K562 (cell line): Measurements from ENCODE around the gene CEP20. TPM values are rescaled to one million over a fixed set of nuclear protein-coding genes. Genes with fewer than 3 reads are reported as not detected.

ENCODE experiments used
- ATAC-seq: fragments of 200-7000 bp; cut with Tn5 transposase; 3 replicates; pipeline ENCODE4 v1.9.1; 2020; ENCODE audit warnings: moderate library complexity
- BruUV-seq: library from RNA; stranded (reverse); fragments of 400-500 nt; replicated peaks from 2 replicates; lab custom pipeline; 2021; lab: Mats Ljungman, UMichigan
- CTCF ChIA-PET: fragments of 300-600 bp; formaldehyde crosslinking; extraction: SDS; loops from one replicate; lab custom pipeline; 2021; ENCODE audit warnings: low intra/inter-chr PET ratio; lab: Yijun Ruan, JAX
- POLR2A ChIA-PET: fragments of 300-600, 350-650 bp; sonication (Branson Sonifier 250); formaldehyde crosslinking; extraction: SDS; loops from one replicate; lab custom pipeline; 2021; ENCODE audit warnings: antibody characterized with exemption, inconsistent platforms; lab: Yijun Ruan, JAX
- DNase-seq, 4 experiments: peaks; one replicate each; pipeline versions ENCODE4 v3.0.0 to v3.0.0-alpha.2; 2011 to 2018; ENCODE audit warnings: low spot score in 3 of 4, mixed read lengths in 3 of 4; ENCODE audit errors: extremely low read depth in 1 of 4
- FAIRE-seq: peaks from 2 replicates; lab custom pipeline; 2011; peaks lifted over from hg19 to GRCh38; lab: Jason Lieb, UNC
- H2AFZ ChIP-seq: 2 replicates; pipeline ENCODE4 v1.6.0; 2011; ENCODE audit warnings: low read depth, low read length, control low read depth, inconsistent platforms
- H3K27ac ChIP-seq: fragments of 200-600 bp; 3 replicates; pipeline ENCODE4 v1.8.0; 2011; ENCODE audit warnings: low read depth, mild to moderate bottlenecking, control low read depth, inconsistent platforms, low read length, moderate library complexity, mixed read lengths; ENCODE audit errors: extremely low read depth
- H3K27me3 ChIP-seq, 2 experiments: fragments of 300-600 bp in 1 of 2; 2 replicates in 1 of 2; 3 replicates in 1 of 2; pipeline versions ENCODE4 v1.6.0 to v1.8.0; 2011; ENCODE audit warnings: inconsistent platforms in 2 of 2, low read length in 2 of 2, mild to moderate bottlenecking in 1 of 2, mixed read lengths in 1 of 2, moderate library complexity in 1 of 2; ENCODE audit not compliant: control insufficient read depth in 2 of 2, insufficient read depth in 2 of 2
- H3K36me3 ChIP-seq: fragments of 300-600 bp; 3 replicates; pipeline ENCODE4 v1.8.0; 2011; ENCODE audit warnings: mild to moderate bottlenecking, low read length, inconsistent platforms; ENCODE audit not compliant: control insufficient read depth, insufficient read depth
- H3K4me1 ChIP-seq, 2 experiments: fragments of 200-600 bp in 1 of 2; replicated peaks in 1 of 2; 2 replicates in 1 of 2; 3 replicates in 1 of 2; pipeline versions ENCODE4 v1.5.1 to v1.8.0; 2011; ENCODE audit warnings: inconsistent platforms in 2 of 2, low read length in 2 of 2, mild to moderate bottlenecking in 1 of 2, mixed read lengths in 1 of 2, moderate library complexity in 1 of 2; ENCODE audit not compliant: control insufficient read depth in 2 of 2, insufficient read depth in 2 of 2
- H3K4me2 ChIP-seq: 2 replicates; pipeline ENCODE4 v1.6.1; 2011; ENCODE audit warnings: low read length, control low read depth, inconsistent platforms, mixed read lengths; ENCODE audit not compliant: insufficient read depth
- H3K4me3 ChIP-seq: fragments of 200-600 bp; sonication (generic), shearing (Covaris generic); 2 replicates; pipeline ENCODE4 v1.5.1; 2016; ENCODE audit warnings: control low read depth, inconsistent platforms
- H3K79me2 ChIP-seq: fragments of 200-600 bp; 3 replicates; pipeline ENCODE4 v1.8.0; 2011; ENCODE audit warnings: low read length, inconsistent platforms; ENCODE audit not compliant: control insufficient read depth, insufficient read depth
- H3K9ac ChIP-seq, 2 experiments: 2 replicates each; pipeline versions ENCODE4 v1.6.0 to v1.6.1; 2011; ENCODE audit warnings: low read depth in 2 of 2, low read length in 2 of 2, control low read depth in 1 of 2, inconsistent platforms in 1 of 2, mild to moderate bottlenecking in 1 of 2, mixed read lengths in 1 of 2; ENCODE audit not compliant: insufficient read depth in 1 of 2
- H3K9me1 ChIP-seq: one replicate; pipeline ENCODE4 v1.6.0; 2011; ENCODE audit warnings: inconsistent platforms, mild to moderate bottlenecking, low read length, moderate library complexity; ENCODE audit not compliant: control insufficient read depth, insufficient read depth
- H3K9me3 ChIP-seq: replicated peaks from 2 replicates; pipeline ENCODE4 v1.5.1; 2011; ENCODE audit warnings: low read depth, low read length, inconsistent platforms; ENCODE audit not compliant: control insufficient read depth, insufficient read depth
- H4K20me1 ChIP-seq: replicated peaks from 2 replicates; pipeline ENCODE4 v1.6.1; 2011; ENCODE audit warnings: low read length, inconsistent platforms, mixed read lengths; ENCODE audit not compliant: control insufficient read depth, insufficient read depth
- E2F3 ChIP-seq: fragments of 250-450 bp; sonication (Bioruptor Pico); IDR thresholded peaks from 2 replicates; pipeline ENCODE4 v1.4.0; 2020; ENCODE audit warnings: mild to moderate bottlenecking
- SREBF1 ChIP-seq: fragments of 150-350 bp; IDR thresholded peaks from 2 replicates; pipeline ENCODE4 v1.6.1; 2014; ENCODE audit warnings: antibody characterized with exemption, low read depth, low read length, borderline replicate concordance
- XRCC3 ChIP-seq: fragments of 450-650 bp; IDR thresholded peaks from 2 replicates; pipeline ENCODE4 v1.6.1; 2017; ENCODE audit warnings: mild to moderate bottlenecking, moderate library complexity
- ZC3H11A ChIP-seq: IDR thresholded peaks from 2 replicates; pipeline ENCODE4 v1.6.1; 2012; ENCODE audit warnings: low read depth, low read length, improper control_type of control experiment
- ZFP36 ChIP-seq: fragments of 150-350 bp; IDR thresholded peaks from 2 replicates; pipeline ENCODE4 v1.6.1; 2018; ENCODE audit warnings: low read length, low read depth; ENCODE audit not compliant: partially characterized antibody
- ZNF134 ChIP-seq: fragments of 250-450 bp; sonication (Bioruptor Pico); conservative IDR thresholded peaks from 2 replicates; pipeline ENCODE4 v1.4.0; 2020
- ZNF217 ChIP-seq: sonication (generic); formaldehyde crosslinking; IDR thresholded peaks from 2 replicates; pipeline ENCODE4 v1.8.0; 2022; ENCODE audit warnings: mild to moderate bottlenecking, missing genetic modification reagents
- ZNF232 ChIP-seq: sonication (generic); formaldehyde crosslinking; IDR thresholded peaks from 2 replicates; pipeline ENCODE4 v1.8.0; 2022; ENCODE audit warnings: mild to moderate bottlenecking, missing genetic modification reagents
- WGBS: fragments of 100-300 bp; shearing (Covaris generic); methylation state at CpG from one replicate; pipeline ENCODE4 v1.1.6; 2016; ENCODE audit warnings: low coverage, mixed read lengths; ENCODE audit not compliant: insufficient coverage; ENCODE audit errors: missing lambda C conversion rate; 5-methylcytosine and 5-hydroxymethylcytosine counted together
- in situ Hi-C: fragments of 300-500 bp; cut with MboI; formaldehyde crosslinking; loops from 4 replicates; pipeline ENCODE4 v1.15.0; 2018; ENCODE audit warnings: inconsistent platforms, mixed read lengths
- intact Hi-C: fragments of 100-400 bp; cut with micrococcal nuclease; formaldehyde crosslinking; loops from 2 replicates; pipeline ENCODE4 v1.14.2; 2022
- polyA plus RNA-seq, 8 experiments: library from polyadenylated mRNA; depleted of rRNA in 4 of 8; stranded (reverse) in 5 of 8; unstranded in 3 of 8; fragments of >200 nt; fragmentation: Nextera tagmentation in 2 of 8; fragmentation: Illumina TruSeq in 1 of 8; extraction: Ambion mirVana in 2 of 8; extraction: Trizol in 1 of 8; gene quantifications; 2 replicates each; pipeline versions ENCODE4 v1.2.1 to v1.2.3, GENCODE V29; 2011 to 2014; ENCODE audit warnings: inconsistent platforms in 1 of 8, missing spikeins in 1 of 8
- total RNA-seq, 7 experiments: library from RNA; depleted of rRNA in 6 of 7; stranded (reverse); fragments of >200 nt in 6 of 7; fragmentation: Illumina TruSeq in 2 of 7; extraction: Trizol in 2 of 7; gene quantifications; 2 replicates each; pipeline versions ENCODE4 v1.2.1 to v1.2.3, GENCODE V29; 2011 to 2021; ENCODE audit warnings: low replicate concordance in 1 of 7
- TF ChIP-seq, protein P1 (sequence below): fragments of 250-450 bp; sonication (Bioruptor Pico); IDR thresholded peaks from 2 replicates; pipeline ENCODE4 v1.5.0; 2020; ENCODE audit warnings: mild to moderate bottlenecking

Gene CEP20
- total and polyA plus RNA-seq, 9 of the 15 experiments (the other 6 are each of a cell fraction or from before 2014, with no cell fraction given): 41.3 to 150 (median 104) TPM

DNA sequence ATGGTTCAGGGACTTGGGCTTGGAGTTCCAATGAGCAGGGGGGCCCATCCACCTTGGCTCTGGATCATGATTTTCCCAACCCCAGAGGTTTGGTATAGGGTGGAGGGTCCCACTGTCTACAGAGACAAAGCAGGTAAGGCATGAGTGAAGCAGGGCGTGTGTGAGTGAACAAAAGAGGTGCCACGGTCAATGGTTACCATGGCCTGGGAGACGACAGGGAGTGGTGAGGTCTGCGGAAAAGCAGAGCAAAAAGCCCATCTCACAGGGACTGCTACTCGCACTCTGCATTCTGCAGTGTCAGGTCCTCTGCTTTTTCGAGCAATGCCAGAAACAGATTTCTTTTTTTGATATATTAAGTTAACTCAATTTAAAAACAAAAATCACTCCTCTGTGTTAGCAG is 56.2 kb downstream of the CEP20 start:
- H3K27ac ChIP-seq: no peak overlapping the region
- no peak for TF ChIP-seq SREBF1
- TF ChIP-seq ZFP36: peak; percentile 47
- peaks cover 11 to 49% of the 10 kb centered on the region in 2 experiments; a peak in 4 of 5 replicates for H3K27me3 ChIP-seq
- WGBS: 4% methylated on average over 6 of the region's 6 CpGs
- no peak overlapping the region for H2AFZ ChIP-seq
- H3K4me3 ChIP-seq: no peak overlapping the region
- ATAC-seq: no peak
- no peak overlapping the region for H3K9ac ChIP-seq
- no peaks in the 10 kb centered on the region for H3K79me2 ChIP-seq
- FAIRE-seq: no peak
- H3K4me1 ChIP-seq: no peaks in the 10 kb centered on the region
- H3K36me3 ChIP-seq: no peaks in the 10 kb centered on the region
- intact Hi-C loops (no loop called here), in situ Hi-C loops (no loop called here)
- no TSS peak for BruUV-seq
- CTCF ChIA-PET: no interaction called here
- H3K9me3 ChIP-seq: no peaks in the 10 kb centered on the region
- no peak overlapping the region for H3K4me2 ChIP-seq
- no peaks in the 10 kb centered on the region for H3K9me1 ChIP-seq
- no peak for DNase-seq
- no peaks in the 10 kb centered on the region for H4K20me1 ChIP-seq
- POLR2A ChIA-PET: interaction anchor here (0.6 to 1.6 kb wide), 3 partner anchors 10 to 403 kb away, joined by 3 to 4 read pairs (median 3); no protein-coding TSS in a partner anchor

DNA sequence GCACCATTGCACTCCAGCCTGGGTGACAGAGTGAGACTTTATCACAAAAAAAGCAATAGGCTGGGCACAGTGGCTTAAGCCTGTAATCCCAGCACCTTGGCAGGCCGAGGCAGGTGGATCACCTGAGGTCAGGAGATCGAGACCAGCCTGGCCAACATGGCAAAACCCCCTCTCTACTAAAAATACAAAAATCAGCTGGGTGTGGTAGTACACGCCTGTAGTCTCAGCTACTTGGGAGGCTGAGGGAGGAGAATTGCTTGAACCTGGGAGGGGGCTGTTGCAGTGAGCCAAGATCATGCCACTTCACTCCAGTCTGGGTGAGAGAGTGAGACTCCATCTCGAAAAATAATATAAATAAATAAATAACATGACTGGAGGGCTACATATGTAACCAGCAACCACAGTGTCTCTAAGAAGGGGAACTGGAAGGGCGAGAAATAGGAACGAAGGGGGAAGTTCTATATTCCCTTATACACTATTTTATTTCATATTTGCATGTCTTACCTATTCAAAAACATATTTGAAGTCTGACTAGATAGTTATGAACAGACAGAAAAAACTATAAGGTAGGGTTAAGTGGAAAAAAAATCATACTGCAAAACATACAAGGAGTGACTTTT is 57.5 kb downstream of the CEP20 start:
- 8% methylated on average over 6 of the region's 6 CpGs for WGBS
- Histone ChIP-seq H3K27ac (no peak overlapping the region), H3K79me2 (no peaks in the 10 kb centered on the region), H3K4me3 (no peak overlapping the region), H3K9me1 (no peaks in the 10 kb centered on the region), H3K4me1 (no peaks in the 10 kb centered on the region), H4K20me1 (no peaks in the 10 kb centered on the region), H3K36me3 (no peaks in the 10 kb centered on the region), H3K9ac (no peak overlapping the region), H3K4me2 (no peak overlapping the region)
- CTCF ChIA-PET: no interaction called here
- in situ Hi-C loops: no loop called here
- BruUV-seq: no TSS peak
- intact Hi-C loops: no loop called here
- POLR2A ChIA-PET: no interaction called here
- no peak for ATAC-seq
- DNase-seq: no peak
- FAIRE-seq: no peak
- TF ChIP-seq ZNF232 (CRISPR knock-in tag) (no peak), ZNF134 (no peak), ZNF217 (no peak), E2F3 (no peak), ZC3H11A (no peak), XRCC3 (no peak)
- TF ChIP-seq, protein P1, sequence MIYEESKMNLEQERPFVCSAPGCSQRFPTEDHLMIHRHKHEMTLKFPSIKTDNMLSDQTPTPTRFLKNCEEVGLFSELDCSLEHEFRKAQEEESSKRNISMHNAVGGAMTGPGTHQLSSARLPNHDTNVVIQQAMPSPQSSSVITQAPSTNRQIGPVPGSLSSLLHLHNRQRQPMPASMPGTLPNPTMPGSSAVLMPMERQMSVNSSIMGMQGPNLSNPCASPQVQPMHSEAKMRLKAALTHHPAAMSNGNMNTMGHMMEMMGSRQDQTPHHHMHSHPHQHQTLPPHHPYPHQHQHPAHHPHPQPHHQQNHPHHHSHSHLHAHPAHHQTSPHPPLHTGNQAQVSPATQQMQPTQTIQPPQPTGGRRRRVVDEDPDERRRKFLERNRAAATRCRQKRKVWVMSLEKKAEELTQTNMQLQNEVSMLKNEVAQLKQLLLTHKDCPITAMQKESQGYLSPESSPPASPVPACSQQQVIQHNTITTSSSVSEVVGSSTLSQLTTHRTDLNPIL: no peak
- TF ChIP-seq, all 486 proteins: peak for 0
- peaks cover 7 to 50% of the 10 kb centered on the region in 2 experiments; a peak in 4 of 5 replicates for H3K27me3 ChIP-seq
- no peak overlapping the region for H2AFZ ChIP-seq
- no peaks in the 10 kb centered on the region for H3K9me3 ChIP-seq
